Peyer's patch (tissue), 4 donors: ENCODE measurements around the gene CACNA2D3.
"Not testable (repeated sequence)": the region's sequence is repeated elsewhere in the genome, so short reads cannot be mapped to it uniquely, and the experiment has no call there.

Experiments used
- CTCF ChIP-seq, 6 experiments: fragments of 450-650 bp in 4 of 6; fragments of 200-600 bp in 2 of 6; sonication (generic) in 1 of 6; IDR thresholded peaks; one replicate each; pipeline ENCODE4 v1.5.1; 2017 to 2019; ENCODE audit warnings: antibody characterized with exemption in 6 of 6, mild to moderate bottlenecking in 3 of 6, moderate library complexity in 1 of 6
- POLR2A ChIP-seq, 2 donors: fragments of 450-650 bp; IDR thresholded peaks; one replicate each; pipeline ENCODE4 v1.5.1; 2017; ENCODE audit warnings: antibody characterized with exemption in 2 of 2, mild to moderate bottlenecking in 2 of 2, moderate library complexity in 2 of 2

- not testable (repeated sequence) for TF ChIP-seq CTCF, POLR2A (IDR thresholded peaks at IDR 0.05)
These were observed 855.6 kb downstream of the CACNA2D3 start for GRCh38 chr3:54977946-54978345.
